GM18873 (cell line): Measurements from ENCODE around the gene RRN3.
"Not testable (repeated sequence)": the region's sequence is repeated elsewhere in the genome, so short reads cannot be mapped to it uniquely, and the experiment has no call there.

ENCODE experiments used
- ATAC-seq: cut with Tn5 transposase; IDR thresholded peaks from one replicate; pipeline ENCODE4 v1.9.1; 2021; ENCODE audit warnings: mild to moderate bottlenecking, moderate library complexity, moderate number of reproducible peaks; ENCODE audit not compliant: unreplicated experiment, low FRiP score

Gene RRN3

GRCh38 chr16:15093955-15094827 is at the start of gene RRN3:
Gene RRN3, minus strand, starts transcription at chr16:15094272. Its CDS starts 39 bp downstream, at chr16:15094233.
- peak; percentile 97 for ATAC-seq

GRCh38 chr16:15143601-15144091 is 49.6 kb upstream of the RRN3 start:
- not testable (repeated sequence) for ATAC-seq

GRCh38 chr16:15142891-15143600 is 49.0 kb upstream of the RRN3 start:
- not testable (repeated sequence) for ATAC-seq

GRCh38 chr16:15142107-15142890 is 48.2 kb upstream of the RRN3 start:
- ATAC-seq = not testable (repeated sequence)

- no peak for ATAC-seq
These were observed 47.5 kb upstream of the RRN3 start for GRCh38 chr16:15141586-15141985.

GRCh38 chr16:15140444-15141365 is 46.6 kb upstream of the RRN3 start:
- not testable (repeated sequence) for ATAC-seq

- not testable (repeated sequence) for ATAC-seq
These were observed 43.4 kb upstream of the RRN3 start for GRCh38 chr16:15137514-15137913.

- ATAC-seq = not testable (repeated sequence)
These were observed 41.6 kb upstream of the RRN3 start for GRCh38 chr16:15135483-15136360.

- not testable (repeated sequence) for ATAC-seq
These were observed 40.8 kb upstream of the RRN3 start for GRCh38 chr16:15134752-15135482.

- ATAC-seq = not testable (repeated sequence)
These were observed 39.5 kb upstream of the RRN3 start for GRCh38 chr16:15133554-15133953.

- not testable (repeated sequence) for ATAC-seq
These were observed 38.8 kb upstream of the RRN3 start for GRCh38 chr16:15132719-15133428.

- not testable (repeated sequence) for ATAC-seq
These were observed 37.0 kb upstream of the RRN3 start for GRCh38 chr16:15130943-15131700.

GRCh38 chr16:15130256-15130932 is 36.3 kb upstream of the RRN3 start:
- not testable (repeated sequence) for ATAC-seq

GRCh38 chr16:15127641-15128425 is 33.8 kb upstream of the RRN3 start:
- not testable (repeated sequence) for ATAC-seq

GRCh38 chr16:15100372-15100987 is 6.4 kb upstream of the RRN3 start:
- ATAC-seq = not testable (repeated sequence)
